Adrenal gland (tissue), 12 donors: Measurements from ENCODE around the gene WDR26. TPM values are rescaled to one million over a fixed set of nuclear protein-coding genes. Genes with fewer than 3 reads are reported as not detected.
A peak's percentile ranks its signal among the peaks of the same experiment; 100 is the strongest.

Source experiments
- DNase-seq, 7 donors: peaks; one replicate each; pipeline ENCODE4 v3.0.0-alpha.2; 2019 to 2020
- H3K27ac ChIP-seq, 5 donors: fragments of 200-600 bp; sonication (generic) in 4 of 5; 1 replicate in 3 of 5; 2 replicates in 2 of 5; pipeline versions ENCODE4 v1.5.1 to v1.8.0; 2016 to 2020; ENCODE audit warnings: mild to moderate bottlenecking in 1 of 5
- H3K27me3 ChIP-seq: fragments of 200-600 bp; 2 replicates; pipeline ENCODE4 v1.8.0; 2021
- H3K36me3 ChIP-seq, 2 donors: fragments of 200-600 bp; replicated peaks in 1 of 2; 1 replicate in 1 of 2; 2 replicates in 1 of 2; pipeline versions ENCODE4 v1.5.1 to v1.8.0; 2018 to 2022
- H3K4me1 ChIP-seq, 2 donors: fragments of 200-600 bp; replicated peaks in 1 of 2; 1 replicate in 1 of 2; 2 replicates in 1 of 2; pipeline versions ENCODE4 v1.5.1 to v1.8.0; 2018 to 2021
- H3K4me3 ChIP-seq, 4 donors: fragments of 200-600 bp; sonication (generic) in 3 of 4; one replicate each; pipeline ENCODE4 v1.5.1; 2016 to 2018
- H3K9me3 ChIP-seq, 3 donors: fragments of 200-600 bp; sonication (generic) in 1 of 3; replicated peaks in 1 of 3; 1 replicate in 2 of 3; 2 replicates in 1 of 3; pipeline versions ENCODE4 v1.5.1 to v1.8.0; 2016 to 2021
- POLR2A ChIP-seq, 2 donors: fragments of 450-650 bp; IDR thresholded peaks; one replicate each; pipeline ENCODE4 v1.6.1; 2017; ENCODE audit warnings: antibody characterized with exemption in 2 of 2, mild to moderate bottlenecking in 2 of 2, moderate library complexity in 1 of 2
- WGBS, 4 donors: extraction: QIAGEN DNeasy Blood & Tissue Kit in 2 of 4; methylation state at CpG; one replicate each; pipeline versions ENCODE4 v1.1.5 to v1.1.7; 2013 to 2017; 5-methylcytosine and 5-hydroxymethylcytosine counted together
- intact Hi-C, 2 donors: fragments of 100-400 bp; cut with DNase I; formaldehyde crosslinking; loops; one replicate each; pipeline versions ENCODE4 v1.14.1 to v1.15.0; 2022 to 2023
- polyA plus RNA-seq, 3 donors: library from polyadenylated mRNA; stranded (reverse); fragments of 200-250 nt in 2 of 3; fragments of 350-450 nt in 1 of 3; fragmentation: Illumina TruSeq in 1 of 3; extraction: RNeasy Lipid Tissue Mini Kit (QIAGEN cat#74804) in 1 of 3; gene quantifications; one replicate each; pipeline ENCODE4 v1.2.3, GENCODE V29; 2013 to 2014
- total RNA-seq, 9 donors: library from RNA; depleted of rRNA in 4 of 9; stranded (reverse); fragments of >200 nt in 4 of 9; fragments of 120-200 nt in 1 of 9; fragmentation: NEBNext Ultra II Directional in 1 of 9; extraction: Animal tissue kit (Norgen Biotek cat#: 25700) in 1 of 9; gene quantifications; one replicate each; pipeline versions ENCODE4 v1.1.0 to v1.2.4, GENCODE V29; 2013 to 2023
- TF ChIP-seq, protein P1 (sequence below), 6 experiments: fragments of 450-650 bp in 4 of 6; fragments of 200-600 bp in 2 of 6; sonication (generic) in 1 of 6; IDR thresholded peaks; 1 replicate in 5 of 6; 2 replicates in 1 of 6; pipeline versions ENCODE4 v1.5.1 to v1.8.0; 2016 to 2021; ENCODE audit warnings: antibody characterized with exemption in 6 of 6, mild to moderate bottlenecking in 2 of 6, moderate library complexity in 1 of 6
- donor health status: healthy with polysubstance abuse.
- donor health status: Bipolar disorder and iron deficiency.
- donor health status: DM: yes; HTN: yes; CAD: no.
- donor health status: DM: no; HTN: no; CAD: no.
- donor health status: DM: no; HTN: no; CAD: no.
- donor health status: DM: yes; HTN: yes; CAD: no.

Gene WDR26
- total and polyA plus RNA-seq, 12 donors: 25.6 to 92.0 (median 71.2) TPM

- H3K9me3 ChIP-seq: no peaks in the 10 kb centered on the region
- H3K36me3 ChIP-seq: no peaks in the 10 kb centered on the region
- H3K4me3 ChIP-seq: no peak overlapping the region
- whole genome bisulfite sequencing, 4 donors: 86 to 91% (median 89%) methylated on average over 3 of the region's 3 CpGs
- intact Hi-C loops: no loop called here
- peaks cover 10 to 27% of the 10 kb centered on the region in 2 donors for H3K4me1 ChIP-seq
- H3K27ac ChIP-seq: no peak overlapping the region
- TF ChIP-seq POLR2A (IDR thresholded peaks at IDR 0.05): no peak
- TF ChIP-seq, protein P1, sequence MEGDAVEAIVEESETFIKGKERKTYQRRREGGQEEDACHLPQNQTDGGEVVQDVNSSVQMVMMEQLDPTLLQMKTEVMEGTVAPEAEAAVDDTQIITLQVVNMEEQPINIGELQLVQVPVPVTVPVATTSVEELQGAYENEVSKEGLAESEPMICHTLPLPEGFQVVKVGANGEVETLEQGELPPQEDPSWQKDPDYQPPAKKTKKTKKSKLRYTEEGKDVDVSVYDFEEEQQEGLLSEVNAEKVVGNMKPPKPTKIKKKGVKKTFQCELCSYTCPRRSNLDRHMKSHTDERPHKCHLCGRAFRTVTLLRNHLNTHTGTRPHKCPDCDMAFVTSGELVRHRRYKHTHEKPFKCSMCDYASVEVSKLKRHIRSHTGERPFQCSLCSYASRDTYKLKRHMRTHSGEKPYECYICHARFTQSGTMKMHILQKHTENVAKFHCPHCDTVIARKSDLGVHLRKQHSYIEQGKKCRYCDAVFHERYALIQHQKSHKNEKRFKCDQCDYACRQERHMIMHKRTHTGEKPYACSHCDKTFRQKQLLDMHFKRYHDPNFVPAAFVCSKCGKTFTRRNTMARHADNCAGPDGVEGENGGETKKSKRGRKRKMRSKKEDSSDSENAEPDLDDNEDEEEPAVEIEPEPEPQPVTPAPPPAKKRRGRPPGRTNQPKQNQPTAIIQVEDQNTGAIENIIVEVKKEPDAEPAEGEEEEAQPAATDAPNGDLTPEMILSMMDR (IDR thresholded peaks at IDR 0.05): no peak
- DNase-seq: no peak
- no peaks in the 10 kb centered on the region for H3K27me3 ChIP-seq
Measured at GRCh38 chr1:224359207-224359606, 75.4 kb downstream of the WDR26 start.

- H3K36me3 ChIP-seq: no peaks in the 10 kb centered on the region
- no peaks in the 10 kb centered on the region for H3K27me3 ChIP-seq
- H3K27ac ChIP-seq: peak overlapping the region in 1 of 5 donors; percentile 89
- no peak for DNase-seq
- H3K4me3 ChIP-seq: no peak overlapping the region
- peaks cover 10 to 27% of the 10 kb centered on the region in 2 donors for H3K4me1 ChIP-seq
- no peaks in the 10 kb centered on the region for H3K9me3 ChIP-seq
- 68 to 84% (median 79%) methylated on average over 4 of the region's 4 CpGs for WGBS, 4 donors
- TF ChIP-seq, protein P1 (IDR thresholded peaks at IDR 0.05): no peak
- no peak for TF ChIP-seq POLR2A (IDR thresholded peaks at IDR 0.05)
- intact Hi-C loops: no loop called here
Measured at GRCh38 chr1:224358237-224358636, 76.4 kb downstream of the WDR26 start.

- intact Hi-C loops: no loop called here
- H3K4me3 ChIP-seq: peak overlapping the region in 3 of 4 donors; percentile 84 to 89 (median 88)
- DNase-seq: peak in 1 of 7 donors; percentile 15
- H3K4me1 ChIP-seq: peaks cover 10 to 27% of the 10 kb centered on the region in 2 donors
- TF ChIP-seq, protein P1 (IDR thresholded peaks at IDR 0.05): peak in 2 of 6 experiments; percentile 17 to 29
- TF ChIP-seq POLR2A (IDR thresholded peaks at IDR 0.05): no peak
- no peaks in the 10 kb centered on the region for H3K27me3 ChIP-seq
- H3K27ac ChIP-seq: peak overlapping the region in 4 of 5 donors; percentile 39 to 89 (median 86)
- 24 to 37% (median 26%) methylated on average over 9 of the region's 9 CpGs for WGBS, 4 donors
- H3K36me3 ChIP-seq: no peaks in the 10 kb centered on the region
- H3K9me3 ChIP-seq: no peaks in the 10 kb centered on the region
Measured at GRCh38 chr1:224357626-224358124, 76.9 kb downstream of the WDR26 start.

- Histone ChIP-seq H3K4me3 (peak within 1 kb of the TSS; percentile 74 to 89 (median 86)), H3K27me3 (no peaks in the 10 kb centered on the region), H3K4me1 (peaks cover 10 to 27% of the 10 kb centered on the region in 2 donors), H3K36me3 (no peaks in the 10 kb centered on the region), H3K9me3 (no peaks in the 10 kb centered on the region), H3K27ac (peak within 1 kb of the TSS; percentile 9 to 89 (median 83))
- intact Hi-C loops: no loop called here
- peak; percentile 89 to 96 (median 93) for DNase-seq
- TF ChIP-seq POLR2A (IDR thresholded peaks at IDR 0.05): peak; percentile 70 to 93
- TF ChIP-seq, protein P1 (IDR thresholded peaks at IDR 0.05): peak in 1 of 6 experiments; percentile 10
- 0 to 1% (median 0%) methylated on average over 27 to 78 of the region's 78 CpGs for WGBS, 4 donors
Measured at GRCh38 chr1:224356685-224357625, 77.6 kb downstream of the WDR26 start, which contains the start of gene CNIH4. CNIH4 (plus strand) TSS chr1:224356879; CDS start chr1:224356925, 46 bp downstream.
